GM04503 (cell line): ENCODE results near the gene LGALS12.

Experiments
- DNase-seq: peaks from one replicate; pipeline ENCODE4 v3.0.0-alpha.2; 2012; ENCODE audit warnings: low read depth

The LGALS12 gene, protein sequence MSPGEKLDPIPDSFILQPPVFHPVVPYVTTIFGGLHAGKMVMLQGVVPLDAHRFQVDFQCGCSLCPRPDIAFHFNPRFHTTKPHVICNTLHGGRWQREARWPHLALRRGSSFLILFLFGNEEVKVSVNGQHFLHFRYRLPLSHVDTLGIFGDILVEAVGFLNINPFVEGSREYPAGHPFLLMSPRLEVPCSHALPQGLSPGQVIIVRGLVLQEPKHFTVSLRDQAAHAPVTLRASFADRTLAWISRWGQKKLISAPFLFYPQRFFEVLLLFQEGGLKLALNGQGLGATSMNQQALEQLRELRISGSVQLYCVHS

DNA sequence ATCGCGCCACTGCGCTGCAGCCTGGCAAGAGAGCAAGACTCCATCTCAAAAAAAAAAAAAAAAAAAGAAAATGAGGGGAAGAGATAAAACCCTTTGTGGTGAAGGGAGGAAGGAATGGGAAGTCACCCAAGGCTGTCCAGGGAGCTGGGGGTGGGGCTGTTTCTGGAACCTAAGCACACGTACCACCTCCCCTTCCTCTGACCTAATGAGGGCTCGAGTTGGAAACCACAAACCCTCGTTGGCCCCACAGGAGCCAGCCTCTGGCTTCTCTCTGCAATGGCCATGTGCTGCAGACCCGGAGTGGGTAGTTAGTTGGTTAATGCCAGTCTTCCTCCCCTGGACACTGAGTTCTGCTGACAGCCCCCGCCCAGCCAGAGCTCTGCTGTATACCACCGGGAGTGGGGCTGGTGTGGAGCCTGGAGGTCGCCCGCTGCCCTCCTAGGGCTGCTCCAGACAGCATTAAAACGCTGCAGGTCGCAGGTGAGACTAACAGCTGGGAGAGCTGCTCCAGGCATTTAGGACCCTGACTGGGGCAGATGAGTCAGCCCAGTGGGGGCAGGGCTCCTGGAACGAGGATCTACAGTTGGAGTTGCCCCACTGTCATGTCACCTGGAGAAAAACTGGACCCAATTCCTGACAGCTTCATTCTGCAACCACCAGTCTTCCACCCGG is at the start of gene LGALS12:
Gene LGALS12, plus strand, starts transcription at position 228 of the 672 bp plus-strand sequence. Its CDS starts 375 bp downstream, at position 603.
- no peak for DNase-seq

DNA sequence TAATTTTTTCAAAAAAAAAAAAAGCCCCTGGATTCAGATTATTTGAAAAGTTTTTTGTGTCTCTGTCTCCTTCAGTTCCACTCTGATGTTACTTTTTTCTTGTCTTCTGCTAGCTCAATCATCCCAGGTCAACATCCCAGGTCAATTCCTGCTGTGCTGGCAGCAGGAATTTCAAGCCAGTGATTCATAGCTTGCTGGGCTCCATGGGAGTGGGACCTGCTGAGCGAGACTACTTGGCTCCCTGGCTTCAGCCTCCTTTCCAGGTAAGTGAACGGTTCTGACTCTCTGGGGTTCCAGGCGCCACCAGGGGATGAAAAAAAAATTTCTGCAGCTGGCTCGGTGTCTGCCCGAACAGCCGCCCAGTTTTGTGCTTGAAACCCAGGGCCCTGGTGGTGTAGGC is 46.3 kb upstream of the LGALS12 start:
- DNase-seq = no peak

DNA sequence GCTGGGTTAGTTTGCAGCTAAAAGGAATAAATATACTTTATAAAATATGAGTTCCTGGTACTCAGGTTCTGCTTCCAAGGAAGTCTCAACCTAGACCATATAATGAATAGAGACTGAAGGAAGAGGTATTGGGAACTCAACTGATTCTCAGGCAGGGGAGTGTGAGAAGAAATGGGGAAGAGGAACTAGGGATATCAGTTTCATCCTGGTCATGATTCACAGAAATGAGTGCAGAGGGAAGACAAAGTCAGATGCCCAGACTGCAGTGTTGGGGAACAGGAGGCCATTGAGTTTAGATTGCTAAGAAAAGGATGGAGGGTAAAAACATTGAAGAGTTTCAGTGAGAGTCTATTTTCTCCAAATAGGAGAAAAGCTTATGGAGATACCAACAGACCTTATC is 43.7 kb upstream of the LGALS12 start:
- no peak for DNase-seq

DNA sequence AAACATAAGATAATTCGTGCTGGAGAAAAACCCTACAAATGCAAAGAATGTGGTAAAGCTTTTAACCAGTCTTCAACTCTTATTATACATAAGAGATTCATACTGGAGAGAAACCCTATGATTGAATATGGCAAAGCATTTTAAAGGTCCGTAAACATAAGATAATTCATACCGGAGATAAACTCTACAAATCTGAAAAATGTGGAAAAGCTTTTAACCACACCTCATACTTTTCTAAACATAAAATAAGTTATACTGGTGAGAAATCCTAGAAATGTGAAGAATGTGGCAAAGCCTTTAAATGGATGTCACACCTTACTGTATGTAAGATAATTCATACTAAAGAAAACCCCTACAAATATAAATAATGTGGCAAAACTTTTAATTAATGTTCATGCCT is 35.6 kb upstream of the LGALS12 start:
- no peak for DNase-seq

DNA sequence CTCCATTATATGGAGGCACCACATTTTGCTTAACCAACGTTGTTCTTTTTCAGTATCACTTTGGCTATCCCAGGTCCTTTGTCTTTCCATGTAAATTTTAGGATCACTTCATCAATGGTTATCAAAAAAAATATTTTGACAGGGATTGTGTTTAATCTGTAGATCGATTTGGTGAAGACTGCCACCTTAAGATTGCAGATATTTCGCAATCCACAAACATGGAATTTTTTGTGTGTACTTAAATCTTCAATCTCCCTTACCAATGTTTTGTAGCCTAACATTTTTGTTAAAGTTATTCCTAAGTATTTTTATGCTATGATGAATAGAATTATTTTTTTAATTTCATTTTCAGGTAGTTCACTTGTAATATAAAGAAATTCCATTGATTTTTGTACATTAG is 33.5 kb upstream of the LGALS12 start:
- no peak for DNase-seq

DNA sequence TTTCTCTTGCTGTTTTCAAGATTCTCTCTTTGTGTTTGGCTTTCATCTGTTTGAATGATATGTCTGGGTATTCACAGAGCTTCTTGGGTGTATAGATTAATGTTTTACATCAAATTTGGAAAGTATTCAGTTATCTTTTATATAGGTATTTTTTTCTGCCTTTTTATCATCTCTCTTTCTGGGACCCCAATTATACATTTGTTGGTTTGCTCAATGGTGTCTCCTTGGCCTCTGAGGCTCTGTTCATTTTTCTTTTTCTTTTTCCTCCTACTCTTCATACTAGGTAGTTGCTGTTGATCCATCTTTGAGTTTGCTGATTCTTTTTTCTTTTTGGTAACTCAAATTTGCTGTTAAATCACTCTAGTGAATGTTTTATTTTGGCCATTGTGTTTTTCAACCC is 29.3 kb upstream of the LGALS12 start:
- no peak for DNase-seq

DNA sequence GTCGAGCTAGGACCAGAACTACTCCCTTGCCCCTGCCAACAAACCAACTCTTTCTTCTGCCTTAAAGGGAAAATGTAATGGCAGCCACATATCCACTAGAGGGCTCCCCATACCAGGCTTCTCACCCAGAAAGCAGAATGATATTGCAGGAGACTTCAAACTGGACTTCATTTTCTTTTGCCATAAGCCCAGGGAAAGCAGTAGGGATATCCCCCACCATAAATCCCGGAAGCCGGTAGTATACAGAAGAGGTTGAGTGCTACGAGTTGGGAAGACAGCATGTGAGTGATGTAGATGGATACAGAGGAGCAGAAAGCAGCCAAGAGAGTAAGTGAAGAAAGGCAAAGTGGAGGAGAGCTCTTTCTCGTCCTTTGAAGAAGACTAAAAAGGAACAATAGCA is 27.0 kb upstream of the LGALS12 start:
- peak; percentile 18 for DNase-seq

DNA sequence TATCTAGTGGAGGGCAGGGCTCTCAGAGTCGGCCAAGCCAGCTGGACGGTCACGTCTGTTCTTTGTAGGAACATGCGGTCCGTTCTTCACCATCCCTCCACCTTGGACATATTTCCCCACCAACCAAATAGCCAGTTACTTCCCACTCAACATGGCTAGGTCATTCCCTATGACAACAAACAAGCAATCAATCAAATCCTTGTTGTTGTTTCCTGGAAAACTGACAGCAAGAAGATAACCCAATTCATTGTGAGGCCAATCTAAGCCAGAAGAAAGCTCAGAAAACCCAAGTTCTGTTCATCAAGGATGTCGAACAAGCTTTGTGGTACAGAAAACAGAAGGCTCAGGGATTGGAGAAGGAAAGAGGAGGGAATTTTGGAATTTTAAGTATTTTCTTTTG is 25.8 kb upstream of the LGALS12 start:
- DNase-seq = no peak

DNA sequence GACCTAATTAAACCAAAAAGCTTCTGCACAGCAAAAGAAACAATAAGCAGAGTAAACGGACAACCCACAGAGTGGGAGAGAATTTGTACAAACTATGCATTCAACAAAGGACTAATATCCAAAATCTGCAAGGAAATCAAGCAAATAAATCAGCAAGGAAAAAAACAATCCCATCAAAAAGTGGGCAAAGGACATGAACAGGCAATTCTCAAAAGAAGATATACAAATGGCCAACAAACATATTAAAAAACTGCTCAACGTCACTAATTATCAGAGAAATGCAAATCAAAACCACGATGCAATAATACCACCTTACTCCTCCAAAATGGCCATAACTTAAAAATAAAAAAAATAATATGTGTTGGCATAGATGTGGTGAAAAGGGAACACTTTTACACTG is 20.1 kb upstream of the LGALS12 start:
- no peak for DNase-seq

DNA sequence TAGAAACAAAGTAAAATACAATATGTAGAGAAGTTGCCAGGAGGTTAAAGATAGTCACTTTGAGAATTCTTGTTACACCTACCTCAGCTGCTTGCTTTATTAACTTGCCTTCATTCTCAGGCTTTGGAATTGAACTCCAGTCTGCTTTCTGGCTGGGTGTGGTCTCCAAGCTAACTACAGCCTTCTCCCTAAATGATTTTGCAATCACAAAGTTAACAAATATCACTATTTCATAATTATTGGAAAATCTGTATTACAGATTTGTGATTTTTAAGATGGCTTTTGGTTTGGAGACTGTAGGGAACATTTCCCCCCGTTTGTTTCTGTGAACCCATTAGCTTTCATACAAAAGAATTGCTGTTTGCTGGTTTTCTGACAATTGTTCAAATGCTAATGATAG is 17.1 kb upstream of the LGALS12 start:
- DNase-seq = no peak

DNA sequence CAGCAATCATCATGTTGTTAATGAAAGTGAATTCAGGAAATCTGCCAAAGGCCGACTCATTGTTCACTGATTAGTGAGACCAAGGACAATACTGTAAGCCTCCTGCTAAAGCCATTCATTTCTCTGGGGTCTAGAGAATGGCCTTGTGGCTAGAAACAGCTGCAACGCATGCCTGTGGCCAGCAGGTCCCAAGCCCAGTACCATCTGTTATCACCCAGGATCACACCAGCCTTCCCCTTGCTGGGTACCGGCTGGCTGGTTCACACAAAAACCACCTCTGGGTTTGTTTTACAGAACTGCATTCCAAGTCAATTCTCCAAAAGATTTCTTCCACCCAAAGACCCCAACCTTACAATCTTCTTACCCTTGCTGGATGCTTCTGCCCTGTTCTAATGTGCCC is 16.0 kb upstream of the LGALS12 start:
- DNase-seq = no peak

DNA sequence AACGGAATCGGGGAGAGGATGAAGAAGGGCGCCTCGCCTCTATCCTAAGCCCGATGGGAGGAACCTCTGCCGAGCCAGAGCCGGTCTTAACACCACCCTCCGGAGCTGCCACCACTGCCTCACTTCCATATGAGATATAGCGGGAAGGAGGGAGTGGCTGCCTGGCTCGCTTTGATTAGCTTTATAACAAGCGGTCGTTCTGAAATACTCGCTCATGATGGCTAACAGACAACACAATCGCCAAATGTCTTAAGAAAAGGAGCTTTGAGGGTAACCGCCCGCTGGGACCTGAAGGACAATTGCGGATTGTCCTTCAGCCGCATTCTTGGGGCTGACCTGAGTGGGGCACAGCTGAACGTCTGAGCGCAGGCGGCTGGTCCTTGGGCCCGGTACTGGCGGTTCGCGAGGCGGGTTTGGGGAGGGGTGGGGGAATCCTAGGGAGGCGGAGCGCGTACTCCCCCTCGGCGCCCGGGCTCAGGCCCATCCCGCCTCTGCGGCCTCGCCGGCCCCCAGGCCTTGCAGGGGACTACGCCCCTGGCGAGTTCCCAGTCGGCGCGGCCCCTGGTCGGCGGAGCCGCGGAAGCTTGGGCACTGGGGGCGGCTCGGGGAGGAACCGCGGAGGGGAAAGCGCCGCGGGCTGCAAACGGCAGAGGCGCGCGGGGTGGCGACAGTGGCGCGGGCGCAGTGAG is 15.2 kb upstream of the LGALS12 start, which contains the start of gene PLAAT5:
Gene PLAAT5, minus strand, starts transcription at position 617 of the 689 bp plus-strand sequence. Its CDS starts 133 bp downstream, at position 484.
- DNase-seq = no peak

DNA sequence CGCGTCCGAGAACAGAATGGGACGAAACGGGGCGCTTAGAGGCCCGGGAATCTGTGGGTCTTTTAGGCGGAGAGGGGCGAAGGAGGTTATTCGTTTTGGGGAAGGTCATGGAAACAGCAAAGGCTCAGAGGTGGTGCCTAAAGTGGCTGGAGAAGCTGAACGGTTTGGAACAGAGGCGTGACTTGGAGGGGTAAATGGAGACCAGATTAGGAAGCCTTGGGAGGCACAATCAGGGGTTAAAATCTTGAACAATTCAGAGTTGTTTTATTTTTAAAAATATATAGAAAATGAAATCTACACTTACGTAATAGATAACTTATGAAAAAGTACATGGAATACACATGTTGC is 14.7 kb upstream of the LGALS12 start:
- no peak for DNase-seq

DNA sequence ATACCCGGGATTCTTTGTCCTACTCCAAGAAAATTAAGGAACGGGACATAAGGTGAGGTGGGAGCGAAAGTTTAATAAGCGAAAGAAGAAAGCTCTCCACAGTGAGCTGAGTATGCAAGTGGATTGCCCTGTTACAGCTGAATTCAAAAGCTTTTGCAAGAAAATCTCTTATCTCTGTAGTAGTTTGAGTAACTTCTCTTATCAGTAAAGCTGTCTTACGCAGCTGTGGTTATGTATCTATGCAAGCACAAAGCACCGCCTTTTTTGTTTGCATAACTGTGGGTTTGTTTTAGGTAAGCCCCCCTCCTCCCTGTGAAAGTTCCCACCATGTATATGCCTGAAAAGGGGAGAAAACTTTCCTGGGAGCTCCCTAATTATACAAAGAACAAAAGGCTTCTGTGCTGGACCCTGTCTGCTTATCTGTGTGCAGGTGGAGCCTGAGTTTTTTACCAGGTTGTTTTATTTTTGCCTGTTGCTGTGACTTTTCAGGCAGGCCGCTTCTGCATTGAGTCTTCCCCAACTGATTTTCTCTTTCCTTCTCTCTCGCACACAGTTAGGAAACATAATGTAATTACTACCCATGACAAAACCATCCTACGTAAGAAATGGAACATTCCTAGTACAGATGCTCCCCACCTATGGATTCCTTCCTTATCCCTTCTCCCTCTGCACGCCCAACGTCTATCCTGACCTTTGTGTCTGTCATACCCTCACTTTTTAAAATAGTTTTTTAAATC is 14.1 kb upstream of the LGALS12 start:
- no peak for DNase-seq

DNA sequence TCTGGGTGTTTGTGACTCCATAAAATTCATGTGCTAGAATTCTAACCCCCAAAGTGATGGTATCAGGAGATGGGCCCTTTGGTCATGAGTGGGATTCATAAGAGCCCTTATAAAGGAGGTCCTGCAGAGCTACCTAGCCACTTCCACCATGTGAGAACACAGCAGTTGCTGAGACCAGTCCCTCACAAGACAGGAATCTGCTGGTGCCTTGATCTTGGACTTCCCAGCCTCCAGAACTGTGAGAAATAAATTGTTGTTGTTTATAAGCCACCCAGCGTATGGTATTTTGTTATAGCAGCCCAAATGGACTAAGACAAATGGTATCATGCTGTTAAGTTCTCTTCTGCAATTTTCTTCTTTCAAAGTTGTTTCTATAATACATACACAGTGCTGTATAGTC is 13.4 kb upstream of the LGALS12 start:
- DNase-seq = no peak

DNA sequence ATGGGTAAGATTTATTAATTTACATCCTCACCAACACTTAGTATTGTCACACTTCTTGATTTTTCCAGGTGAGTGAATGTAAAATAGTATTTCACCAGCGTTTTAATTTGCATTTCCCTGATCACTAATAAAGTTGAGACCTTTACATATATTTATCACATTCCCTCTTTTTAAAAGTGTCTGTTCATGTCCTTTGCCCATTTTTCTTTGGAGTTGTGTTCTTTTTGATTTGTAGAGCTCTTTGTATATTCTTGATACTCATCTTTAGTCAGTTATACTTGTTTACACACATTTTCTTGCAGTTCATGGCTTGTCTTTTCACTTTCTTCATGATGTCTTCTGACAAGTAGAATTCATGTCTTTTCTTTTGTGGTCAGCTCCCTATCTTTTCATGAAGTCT is 12.8 kb upstream of the LGALS12 start:
- DNase-seq = no peak

DNA sequence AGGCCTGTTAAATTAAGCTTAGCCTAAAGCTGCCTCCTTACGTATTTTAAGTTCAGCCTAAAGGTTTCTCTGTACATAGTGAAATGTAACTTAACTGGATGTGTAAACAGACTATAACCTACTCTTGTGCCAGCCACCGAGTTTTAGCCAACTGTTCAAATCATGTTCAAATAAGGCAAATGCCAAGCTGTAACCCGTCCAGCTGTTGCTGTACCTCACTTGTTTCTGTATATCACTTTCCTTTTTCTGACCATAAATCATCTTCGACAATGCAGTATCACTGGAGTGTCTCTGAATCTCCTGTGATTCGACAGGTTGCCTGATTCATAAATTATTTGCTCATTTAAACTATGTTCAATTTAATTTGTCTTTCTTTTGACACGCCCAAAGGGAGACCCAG is 10.9 kb upstream of the LGALS12 start:
- no peak for DNase-seq

DNA sequence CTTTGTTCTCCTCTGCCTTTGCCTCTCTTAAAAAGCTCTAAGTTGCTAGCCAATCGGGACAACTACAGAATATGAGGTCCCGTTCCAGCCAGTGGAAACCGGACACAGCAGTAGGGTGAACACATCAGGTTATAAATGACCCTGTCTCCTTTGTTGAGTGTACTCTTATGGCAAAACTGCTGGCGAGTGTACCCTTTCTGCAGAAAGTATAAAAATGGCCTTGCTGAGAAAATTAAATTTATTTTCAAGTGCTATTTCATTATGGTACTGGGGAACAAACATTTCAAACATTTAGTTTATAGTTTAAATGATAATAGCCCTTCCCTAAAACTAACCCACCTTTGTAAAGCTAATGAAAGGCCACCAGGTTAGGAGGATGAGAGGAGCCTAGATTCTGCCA is 6.0 kb upstream of the LGALS12 start:
- DNase-seq = no peak

DNA sequence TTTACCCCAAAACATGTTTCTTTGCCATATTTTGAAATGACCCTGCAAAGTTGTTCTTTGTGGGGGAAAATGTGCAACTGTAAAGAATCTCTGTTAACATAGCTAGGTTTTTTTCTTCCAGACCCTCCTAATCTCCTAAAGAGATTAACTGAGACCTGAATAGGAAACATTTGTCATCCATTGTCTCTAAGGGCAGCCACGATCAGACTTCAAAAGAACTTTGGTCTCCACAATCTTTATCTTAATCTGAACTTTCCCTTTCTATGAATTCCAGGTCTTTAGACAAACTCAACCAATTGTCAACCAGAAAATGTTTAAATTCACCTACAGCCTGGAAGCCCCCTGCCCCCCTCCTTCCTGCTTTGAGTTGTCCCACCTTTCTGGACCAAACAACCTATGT is 4.6 kb upstream of the LGALS12 start:
- no peak for DNase-seq

DNA sequence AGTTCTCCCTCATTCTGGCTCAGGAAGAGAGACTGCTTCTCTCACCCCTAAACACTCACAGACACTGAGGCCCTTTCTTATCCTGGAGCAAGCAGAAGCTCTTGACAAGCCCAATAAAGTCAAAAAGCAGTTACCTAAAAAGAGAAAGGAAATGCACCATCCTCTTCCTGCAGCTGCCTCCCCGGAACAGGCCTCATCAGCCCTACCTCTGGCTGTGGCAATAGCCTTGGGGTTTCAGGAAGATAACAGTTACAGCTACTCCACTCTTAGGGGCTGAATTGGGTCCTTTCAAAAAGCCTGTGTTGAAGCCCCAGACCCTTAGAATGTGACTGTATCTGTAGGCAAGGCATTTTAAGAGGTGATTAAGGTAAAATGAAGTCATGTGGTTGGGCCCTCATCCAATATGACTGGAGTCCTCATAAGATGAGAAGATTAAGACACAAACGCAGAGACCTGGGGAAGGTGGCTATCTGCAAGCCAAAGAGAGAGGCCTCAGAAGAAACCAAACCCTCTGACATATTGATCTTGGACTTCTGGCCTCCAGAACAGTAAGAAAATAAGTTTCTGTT is 3.5 kb upstream of the LGALS12 start:
- no peak for DNase-seq

DNA sequence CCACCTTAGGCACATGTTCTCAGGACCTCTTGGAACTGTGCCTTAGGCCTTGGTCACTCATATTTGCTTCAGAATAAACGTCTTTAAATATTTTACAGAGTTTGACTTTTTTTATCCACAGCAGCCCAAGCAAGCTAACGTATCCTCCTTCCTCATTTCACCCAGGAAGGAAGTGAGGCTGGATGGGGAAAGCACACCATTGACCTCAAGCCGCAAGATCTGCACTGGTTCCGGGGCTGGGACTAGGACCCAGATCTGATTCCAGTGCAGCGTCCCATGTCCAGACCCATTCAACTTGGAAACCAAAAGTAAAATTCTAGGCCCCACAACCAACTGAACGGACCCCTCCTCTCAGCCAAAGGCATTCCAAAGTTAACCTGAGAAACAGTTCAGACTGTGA is 2.4 kb upstream of the LGALS12 start:
- DNase-seq = no peak

DNA sequence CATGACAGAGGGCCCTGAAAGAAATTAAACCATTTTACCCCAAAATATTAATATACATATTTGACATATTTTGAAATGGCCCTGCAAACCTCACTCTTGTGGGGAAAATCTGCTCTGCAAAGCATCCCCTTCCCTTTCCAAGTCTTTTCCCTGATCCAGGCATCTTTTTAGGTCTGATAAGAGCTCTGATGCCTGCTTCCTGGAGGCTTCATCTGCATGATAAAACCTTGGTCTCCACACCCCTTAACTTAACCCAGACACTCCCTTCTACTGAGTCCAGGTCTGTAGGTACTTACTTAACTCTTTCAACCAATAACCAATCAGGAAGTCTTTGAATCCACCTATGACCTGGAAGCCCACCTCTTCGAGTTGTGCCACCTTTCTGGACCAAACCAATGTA is 1.8 kb upstream of the LGALS12 start:
- DNase-seq = no peak
